ENCODE results near the gene PDZRN3. TPM values are rescaled to one million over a fixed set of nuclear protein-coding genes. Genes with fewer than 3 reads are reported as not detected.

The PDZRN3 gene
- total and polyA plus RNA-seq, 2 experiments from 2014 or later, result 7.5 to 14.0 TPM

GRCh38 chr3:73389117-73389813 is 235.5 kb downstream of the PDZRN3 start:
- Mint-ChIP-seq H3K36me3 (ENCODE audit: low read depth) (peaks cover 6% of the 10 kb centered on the region; the same call in 2 of the 3 replicates), H3K27me3 (ENCODE audit: insufficient read depth, low read depth, poor library complexity) (no peaks in the 10 kb centered on the region), H3K4me3 (no peak overlapping the region), H3K9me3 (no peaks in the 10 kb centered on the region), H3K4me1 (no peaks in the 10 kb centered on the region), H3K27ac (no peak overlapping the region)
- Histone ChIP-seq H3F3A (replicated peaks; ENCODE audit: low read depth) (no peaks in the 10 kb centered on the region), H3K4me1 (ENCODE audit: insufficient read depth) (no peaks in the 10 kb centered on the region), H3K27ac (ENCODE audit: low read depth) (no peak overlapping the region), H3K36me3 (ENCODE audit: insufficient read depth) (no peaks in the 10 kb centered on the region; the same call in 1 of the 2 replicates), H3K27me3 (ENCODE audit: insufficient read depth) (no peaks in the 10 kb centered on the region), H4K20me1 (replicated peaks; ENCODE audit: insufficient read depth) (no peaks in the 10 kb centered on the region), H2AFZ (no peak overlapping the region), H3K9me2 (ENCODE audit: insufficient read depth) (0 out of 2 replicates have a peak, but pooled peaks cover 3% of the 10 kb centered on the region), H3K79me2 (replicated peaks; ENCODE audit: insufficient read depth) (no peaks in the 10 kb centered on the region), H3K4me2 (no peak overlapping the region), H3K4me3 (no peak overlapping the region)
- TF ChIP-seq EZH2 (IDR thresholded peaks at IDR 0.05; ENCODE audit: low read depth, unreplicated experiment) (no peak), ZNF331 (CRISPR knock-in tag; IDR thresholded peaks at IDR 0.05; ENCODE audit: low read depth) (no peak), ZNF462 (CRISPR knock-in tag; IDR thresholded peaks at IDR 0.05) (no peak), JUNB (IDR thresholded peaks at IDR 0.05; ENCODE audit: unreplicated experiment) (no peak), CREB1 (CRISPR knock-in tag; IDR thresholded peaks at IDR 0.05; ENCODE audit: low read depth) (no peak), EZH2phosphoT487 (IDR thresholded peaks at IDR 0.05; ENCODE audit: unreplicated experiment) (no peak), ZNF114 (CRISPR knock-in tag; IDR thresholded peaks at IDR 0.05) (no peak), STAT1 (IDR thresholded peaks at IDR 0.05; ENCODE audit: unreplicated experiment) (no peak), ETS1 (IDR thresholded peaks at IDR 0.05) (no peak), REST (IDR thresholded peaks at IDR 0.05; ENCODE audit: unreplicated experiment) (no peak)
- no peak for DNase-seq (ENCODE audit: low spot score)
- ATAC-seq, result no peak
